Ascending aorta (tissue), 2 donors: Measurements from ENCODE around the gene NME5. TPM values are rescaled to one million over a fixed set of nuclear protein-coding genes. Genes with fewer than 3 reads are reported as not detected.

Experiments
- DNase-seq, 2 donors: peaks; one replicate each; pipeline ENCODE4 v3.0.0-alpha.2; 2019; ENCODE audit warnings: low spot score in 2 of 2
- H3K27ac ChIP-seq, 2 donors: fragments of 200-600 bp; sonication (generic); one replicate each; pipeline ENCODE4 v1.5.1; 2016 to 2017; ENCODE audit warnings: mild to moderate bottlenecking in 1 of 2
- H3K27me3 ChIP-seq: fragments of 200-600 bp; sonication (generic); one replicate; pipeline ENCODE4 v1.5.1; 2017
- H3K36me3 ChIP-seq, 2 donors: fragments of 200-600 bp; sonication (generic); one replicate each; pipeline ENCODE4 v1.5.1; 2016
- H3K4me1 ChIP-seq, 2 donors: fragments of 200-600 bp; sonication (generic); one replicate each; pipeline ENCODE4 v1.5.1; 2016 to 2017; ENCODE audit warnings: mild to moderate bottlenecking in 1 of 2
- H3K4me3 ChIP-seq, 2 donors: fragments of 200-600 bp; sonication (generic); one replicate each; pipeline ENCODE4 v1.5.1; 2016 to 2017; ENCODE audit warnings: mild to moderate bottlenecking in 1 of 2
- H3K9me3 ChIP-seq, 2 donors: fragments of 200-600 bp; sonication (generic); one replicate each; pipeline ENCODE4 v1.5.1; 2016
- CTCF ChIP-seq, 3 experiments: fragments of 200-600 bp in 2 of 3; fragments of 450-650 bp in 1 of 3; sonication (generic) in 2 of 3; IDR thresholded peaks; one replicate each; pipeline ENCODE4 v1.5.1; 2016 to 2019; ENCODE audit warnings: antibody characterized with exemption in 3 of 3, mild to moderate bottlenecking in 1 of 3, moderate library complexity in 1 of 3
- intact Hi-C: fragments of 100-400 bp; cut with DNase I; formaldehyde crosslinking; loops from one replicate; pipeline ENCODE4 v1.15.1; 2023
- total RNA-seq: library from RNA; depleted of rRNA; stranded (reverse); fragments of >200 nt; gene quantifications from one replicate; pipeline ENCODE4 v1.1.0, GENCODE V29; 2016

NME5 gene
- total RNA-seq, 1 donor from 2014 or later = not detected

- no peak for TF ChIP-seq CTCF (IDR thresholded peaks at IDR 0.05)
- no peak overlapping the region for H3K27ac ChIP-seq
- H3K36me3 ChIP-seq = no peaks in the 10 kb centered on the region
- no peak for DNase-seq
- H3K4me1 ChIP-seq = no peaks in the 10 kb centered on the region
- no peaks in the 10 kb centered on the region for H3K9me3 ChIP-seq
- no peaks in the 10 kb centered on the region for H3K27me3 ChIP-seq
- no peak overlapping the region for H3K4me3 ChIP-seq
- intact Hi-C loops = loop anchor here (2.0 to 10.0 kb wide), 2 partner anchors 356 to 508 kb away; no protein-coding TSS in a partner anchor
Observed at GRCh38 chr5:138132543-138132942, 6.7 kb downstream of the NME5 start.

GRCh38 chr5:138129347-138129746 lies 9.9 kb downstream of the NME5 start:
- Histone ChIP-seq H3K27me3 (no peaks in the 10 kb centered on the region), H3K9me3 (no peaks in the 10 kb centered on the region), H3K27ac (no peak overlapping the region), H3K4me1 (no peaks in the 10 kb centered on the region), H3K4me3 (no peak overlapping the region), H3K36me3 (no peaks in the 10 kb centered on the region)
- intact Hi-C loops = no loop called here
- no peak for TF ChIP-seq CTCF (IDR thresholded peaks at IDR 0.05)
- no peak for DNase-seq

GRCh38 chr5:138128334-138128733 lies 10.9 kb downstream of the NME5 start:
- intact Hi-C loops = no loop called here
- no peaks in the 10 kb centered on the region for H3K27me3 ChIP-seq
- H3K4me3 ChIP-seq = no peak overlapping the region
- TF ChIP-seq CTCF (IDR thresholded peaks at IDR 0.05) = no peak
- H3K36me3 ChIP-seq = no peaks in the 10 kb centered on the region
- no peak overlapping the region for H3K27ac ChIP-seq
- no peak for DNase-seq
- H3K4me1 ChIP-seq = no peaks in the 10 kb centered on the region
- H3K9me3 ChIP-seq = no peaks in the 10 kb centered on the region

- DNase-seq = no peak
- Histone ChIP-seq H3K4me3 (no peak overlapping the region), H3K9me3 (no peaks in the 10 kb centered on the region), H3K27ac (no peak overlapping the region), H3K27me3 (no peaks in the 10 kb centered on the region), H3K36me3 (no peaks in the 10 kb centered on the region), H3K4me1 (no peaks in the 10 kb centered on the region)
- no peak for TF ChIP-seq CTCF (IDR thresholded peaks at IDR 0.05)
- intact Hi-C loops = no loop called here
Observed at GRCh38 chr5:138115254-138115653, 24.0 kb downstream of the NME5 start.

- Histone ChIP-seq H3K9me3 (no peaks in the 10 kb centered on the region), H3K4me1 (no peaks in the 10 kb centered on the region), H3K27me3 (no peaks in the 10 kb centered on the region), H3K27ac (no peak overlapping the region), H3K36me3 (no peaks in the 10 kb centered on the region), H3K4me3 (no peak overlapping the region)
- no peak for TF ChIP-seq CTCF (IDR thresholded peaks at IDR 0.05)
- no peak for DNase-seq
- intact Hi-C loops = no loop called here
Observed at GRCh38 chr5:138111937-138112336, 27.3 kb downstream of the NME5 start.

GRCh38 chr5:138111181-138111580 lies 28.0 kb downstream of the NME5 start:
- no peak overlapping the region for H3K27ac ChIP-seq
- no peaks in the 10 kb centered on the region for H3K4me1 ChIP-seq
- H3K27me3 ChIP-seq = no peaks in the 10 kb centered on the region
- no peak overlapping the region for H3K4me3 ChIP-seq
- H3K9me3 ChIP-seq = no peaks in the 10 kb centered on the region
- intact Hi-C loops = no loop called here
- H3K36me3 ChIP-seq = no peaks in the 10 kb centered on the region
- TF ChIP-seq CTCF (IDR thresholded peaks at IDR 0.05) = no peak
- DNase-seq = no peak
